Ammon's horn (tissue), 1 donor: ENCODE measurements around the gene PARP15.

Source experiments
- DNase-seq: peaks from one replicate; pipeline ENCODE4 v3.0.0-alpha.2; 2016; ENCODE audit warnings: low spot score

PARP15 gene

GRCh38 chr3:122572940-122573412, 4.5 kb upstream of the PARP15 start:
- no peak for DNase-seq

DNA sequence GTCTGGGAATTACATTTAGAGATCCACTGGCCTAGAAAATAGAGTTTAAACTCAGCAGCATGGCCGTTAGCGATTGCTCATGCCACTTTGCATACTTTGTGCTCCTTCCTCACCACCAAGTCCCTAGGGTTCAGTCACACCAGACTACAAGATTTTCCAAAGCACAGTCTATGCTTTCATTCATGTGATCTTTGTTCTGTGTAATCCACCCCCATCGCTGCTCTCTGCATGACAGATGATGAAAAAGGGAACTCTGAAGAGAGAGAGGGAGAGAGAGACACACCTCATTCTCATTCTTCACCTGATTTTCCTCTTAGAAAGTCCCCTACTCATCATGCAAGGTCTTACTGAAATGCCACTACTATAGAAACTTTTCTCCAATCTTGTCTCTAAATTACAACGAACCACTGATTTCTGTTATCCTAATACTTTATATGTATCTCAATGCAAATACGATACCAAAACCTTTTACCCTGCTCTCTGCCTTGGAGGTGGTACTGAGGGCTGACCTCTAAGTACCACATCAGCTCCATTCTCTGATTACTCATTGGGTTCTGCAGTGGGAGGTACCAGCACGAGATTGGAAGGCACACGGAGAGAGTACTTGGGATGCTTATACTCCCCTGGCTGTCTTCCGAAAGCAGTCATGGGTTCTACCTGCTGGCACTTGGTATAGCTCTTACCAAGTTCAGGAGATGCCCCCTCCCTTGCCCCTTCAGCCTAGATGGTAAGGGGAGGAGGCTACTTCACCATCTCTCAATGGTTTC, 1.1 kb upstream of the PARP15 start:
- DNase-seq: no peak

GRCh38 chr3:122578069-122578740, 755 bp downstream of the PARP15 start:
- no peak for DNase-seq

DNA sequence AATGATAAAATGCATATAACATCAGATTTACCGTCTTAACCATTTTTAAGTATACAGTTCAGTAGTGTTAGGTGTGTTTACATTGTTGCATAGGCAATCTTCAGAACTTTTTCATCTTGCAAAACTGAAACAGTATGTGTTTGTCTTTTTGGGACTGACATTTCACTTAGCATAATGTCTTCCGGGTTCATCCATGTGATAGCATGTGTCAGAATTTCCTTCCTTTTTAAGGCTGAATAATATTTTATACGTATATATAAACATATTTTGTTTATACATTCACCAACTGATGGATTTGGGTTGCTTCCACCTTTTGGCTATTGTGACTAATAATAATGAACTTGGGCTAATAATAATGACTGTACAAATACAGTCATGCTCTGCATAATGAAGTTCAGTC, 3.0 kb downstream of the PARP15 start:
- DNase-seq: no peak

DNA sequence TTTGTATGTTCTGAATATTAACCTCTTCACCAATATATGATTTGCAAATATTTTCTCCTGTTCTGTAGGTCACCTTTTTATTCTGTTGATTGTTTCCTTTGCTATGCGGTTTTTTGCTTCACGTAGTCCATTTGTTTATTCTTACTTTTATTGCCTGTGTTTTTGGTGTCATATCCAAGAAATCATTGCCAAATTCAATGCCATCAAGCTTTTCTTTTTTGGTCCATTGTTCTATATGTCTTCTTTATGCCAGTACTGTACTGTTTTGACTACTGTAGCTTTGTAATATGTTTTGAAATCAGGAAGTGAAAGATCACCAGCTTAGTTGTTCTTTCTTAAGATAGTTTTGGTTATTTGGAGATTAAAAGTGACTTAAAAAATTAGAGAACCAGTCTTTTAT, 4.2 kb downstream of the PARP15 start:
- no peak for DNase-seq

- DNase-seq: no peak
Observed at GRCh38 chr3:122582390-122582789, 4.9 kb downstream of the PARP15 start.

DNA sequence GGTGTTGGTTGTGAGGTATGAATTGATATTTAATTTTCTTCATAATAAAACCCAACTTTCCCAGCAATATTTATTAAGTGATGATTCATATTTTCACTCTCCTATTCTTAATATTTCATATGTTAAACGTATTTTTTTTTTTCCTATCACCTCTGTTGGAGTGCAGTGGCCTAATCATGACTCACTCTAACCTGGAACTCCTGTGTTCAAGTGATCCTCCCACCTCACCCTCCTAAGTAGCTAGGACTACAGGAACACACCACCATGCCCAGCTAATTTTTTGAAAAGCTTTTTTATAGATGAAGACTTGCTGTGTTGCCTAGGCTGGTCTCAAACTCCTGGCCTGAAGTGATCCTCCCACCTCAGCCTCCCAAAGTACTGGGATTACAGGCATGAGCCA, 8.6 kb downstream of the PARP15 start:
- DNase-seq: no peak

DNA sequence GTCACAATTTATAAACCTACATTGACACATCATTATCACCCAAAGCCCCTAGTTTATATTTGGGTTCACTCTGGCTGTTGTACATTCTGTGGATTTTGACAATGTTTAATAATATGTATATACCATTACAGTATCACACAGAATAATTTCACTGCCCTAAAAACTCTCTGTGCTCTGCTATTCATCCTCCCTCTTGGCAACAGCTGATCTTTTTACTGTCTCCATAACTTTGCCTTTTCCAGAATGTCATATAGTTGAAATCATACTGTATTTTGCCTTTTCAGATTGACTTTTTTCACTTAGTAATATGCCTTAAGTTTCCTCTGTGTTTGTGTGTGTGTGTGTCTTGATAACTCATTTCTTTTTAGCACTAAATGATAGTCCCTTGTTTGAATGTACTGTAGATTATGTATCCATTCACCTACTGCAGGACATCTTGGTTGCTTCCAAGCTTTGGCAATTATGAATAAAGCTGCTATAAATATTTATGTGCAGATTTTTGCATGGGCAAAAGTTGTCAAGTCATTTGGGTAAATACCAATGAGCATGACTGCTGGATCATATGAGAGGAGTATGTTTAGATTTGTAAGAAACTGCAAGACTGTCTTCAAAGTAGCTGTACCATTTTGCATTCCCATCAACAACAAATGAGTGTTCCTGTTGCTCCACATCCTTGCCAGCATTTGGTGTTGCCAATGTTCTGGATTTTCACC, 9.5 kb downstream of the PARP15 start:
- DNase-seq: no peak

- no peak for DNase-seq
Observed at GRCh38 chr3:122587572-122587971, 10.1 kb downstream of the PARP15 start.

DNA sequence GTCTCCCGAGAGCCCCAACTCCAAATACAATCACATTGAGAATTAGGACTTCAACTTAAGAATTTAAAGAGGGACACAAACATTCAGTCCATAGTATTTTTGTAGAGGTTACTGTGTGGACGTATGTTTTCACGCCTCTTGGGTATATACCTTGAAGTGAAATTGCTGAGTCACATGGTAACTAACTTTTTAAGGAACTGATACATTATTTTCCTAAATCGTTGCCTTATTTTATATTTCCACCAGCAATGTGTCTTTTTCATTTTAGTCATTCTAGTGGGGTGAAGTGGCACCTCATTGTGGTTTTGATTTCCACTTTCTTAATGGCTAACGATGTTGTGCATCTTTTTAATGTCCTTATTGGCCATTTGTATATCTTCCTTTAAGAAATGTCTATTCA, 11.8 kb downstream of the PARP15 start:
- no peak for DNase-seq

DNA sequence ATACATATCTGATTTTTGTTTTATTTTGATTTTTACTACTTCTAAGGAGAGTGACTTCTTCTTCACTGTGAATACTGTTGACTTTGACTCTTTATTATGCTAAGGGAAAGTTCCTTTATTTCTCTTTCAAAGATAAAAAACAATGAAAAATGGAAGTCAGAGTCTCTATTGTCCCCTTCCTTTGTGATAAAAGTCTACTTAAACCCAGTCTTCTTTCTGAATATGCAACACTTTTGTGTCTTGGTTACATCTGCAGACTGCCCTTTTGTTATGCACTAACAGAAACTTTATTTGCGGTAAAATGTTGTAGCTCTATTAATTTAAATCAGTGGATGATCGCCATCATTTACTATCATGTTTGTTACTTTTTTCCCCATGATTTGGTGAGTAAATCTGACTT, 13.2 kb downstream of the PARP15 start:
- DNase-seq: no peak

DNA sequence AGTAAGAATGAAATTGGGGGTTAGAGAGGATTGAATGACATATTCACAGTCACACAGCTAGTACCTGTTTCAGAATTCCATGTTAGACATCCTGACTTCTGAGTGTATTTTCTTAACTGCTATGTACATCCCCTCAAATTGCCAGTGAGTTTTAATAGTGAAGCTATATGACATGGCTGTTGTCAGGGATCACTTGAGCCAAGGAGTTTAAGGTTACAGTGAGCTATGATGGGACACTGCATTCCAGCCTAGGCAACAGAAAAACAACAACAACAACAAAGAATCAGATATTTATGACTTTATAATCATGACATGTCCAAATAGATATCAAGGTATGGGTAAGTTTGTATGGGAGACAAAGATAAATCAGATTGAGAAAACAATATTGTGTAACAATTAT, 16.6 kb downstream of the PARP15 start:
- DNase-seq: no peak

- no peak for DNase-seq
Observed at GRCh38 chr3:122598151-122598550, 20.7 kb downstream of the PARP15 start.

DNA sequence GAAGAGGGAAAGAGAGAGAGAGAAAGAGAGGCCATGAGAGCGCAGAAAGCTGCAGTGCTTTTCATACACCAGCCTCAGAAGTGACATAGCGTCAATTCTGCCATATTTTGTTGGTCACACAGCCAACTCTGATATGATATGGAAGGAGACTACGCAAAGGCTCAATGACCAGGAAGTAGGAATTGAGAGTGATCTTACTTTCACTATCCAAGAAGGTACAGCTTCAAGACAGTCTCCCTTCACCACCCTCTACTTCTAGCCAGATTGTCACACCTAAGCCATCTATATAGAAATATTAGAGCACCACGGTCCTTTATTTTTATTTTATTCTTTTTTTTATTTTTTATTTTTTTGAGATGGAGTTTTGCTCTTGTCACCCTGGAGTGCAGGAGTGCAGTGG, 21.1 kb downstream of the PARP15 start:
- DNase-seq: no peak

DNA sequence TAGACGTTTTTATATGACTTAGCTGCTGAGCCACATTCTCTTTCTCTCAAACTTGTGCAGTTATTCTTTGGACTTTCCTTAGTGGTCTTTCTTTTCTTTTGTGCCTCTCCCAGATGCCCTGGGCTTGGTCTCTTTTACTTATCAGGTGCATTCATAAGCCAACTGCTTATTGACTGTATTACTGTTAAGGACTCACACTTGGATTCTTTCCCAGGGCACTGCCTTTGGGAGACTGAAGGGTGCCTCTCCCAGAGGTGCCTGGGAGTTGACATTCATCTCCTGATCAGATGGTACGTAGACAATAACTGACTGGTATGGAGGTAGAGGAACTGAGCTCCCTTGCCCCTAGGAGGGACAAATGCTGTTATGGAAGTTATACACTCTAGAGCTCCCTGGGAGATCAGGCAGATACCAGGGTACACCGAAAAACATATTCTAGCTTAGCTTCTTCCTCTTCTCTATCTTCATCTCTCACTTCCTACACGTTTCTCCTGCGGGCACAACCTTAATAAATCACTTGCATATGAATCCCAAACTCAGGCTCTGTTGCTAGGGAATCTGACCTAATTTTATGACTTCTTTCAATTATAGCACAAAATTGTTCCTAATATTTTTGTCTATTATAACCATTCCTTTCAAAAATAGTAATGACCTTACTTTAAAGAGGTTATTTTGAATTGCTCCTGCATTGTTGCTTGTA, 24.7 kb downstream of the PARP15 start:
- DNase-seq: no peak

DNA sequence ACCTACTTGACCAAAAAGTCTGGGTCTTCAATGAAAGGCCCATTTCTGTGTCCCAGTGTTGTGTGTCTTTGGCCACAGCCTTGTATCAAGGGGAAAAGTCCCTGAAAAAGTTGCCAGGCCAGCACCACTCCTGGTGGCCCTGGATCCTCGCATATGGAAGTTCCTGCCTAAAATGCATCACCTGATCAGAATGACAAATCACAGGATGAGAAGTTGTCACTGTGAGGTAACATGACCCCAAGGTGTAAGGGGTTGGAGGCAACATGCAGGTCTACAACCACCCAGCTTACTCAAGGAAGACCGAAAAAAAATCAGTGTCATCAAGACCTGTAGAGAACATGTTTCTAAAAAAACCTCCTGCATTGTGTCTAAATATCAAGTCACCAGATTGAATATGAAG, 25.6 kb downstream of the PARP15 start:
- no peak for DNase-seq

DNA sequence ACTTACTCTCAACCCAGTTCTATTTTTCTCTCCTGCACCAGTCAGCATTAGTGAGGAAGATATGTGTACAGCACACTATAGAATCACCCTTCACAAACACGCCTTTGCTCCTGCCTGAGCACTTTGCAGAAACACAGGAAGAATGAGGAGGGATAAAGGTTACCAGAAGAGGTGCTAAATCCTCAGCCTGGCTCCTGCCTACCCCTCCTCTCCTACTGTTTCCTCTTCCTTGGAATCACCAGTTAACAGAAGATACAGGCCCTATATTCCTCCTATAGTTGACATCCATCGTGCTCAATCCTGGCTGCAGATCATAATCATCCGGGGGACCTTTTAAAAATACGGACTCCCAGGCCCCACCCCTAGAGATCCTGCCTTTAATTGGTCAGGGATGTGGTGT, 28.9 kb downstream of the PARP15 start:
- no peak for DNase-seq

DNA sequence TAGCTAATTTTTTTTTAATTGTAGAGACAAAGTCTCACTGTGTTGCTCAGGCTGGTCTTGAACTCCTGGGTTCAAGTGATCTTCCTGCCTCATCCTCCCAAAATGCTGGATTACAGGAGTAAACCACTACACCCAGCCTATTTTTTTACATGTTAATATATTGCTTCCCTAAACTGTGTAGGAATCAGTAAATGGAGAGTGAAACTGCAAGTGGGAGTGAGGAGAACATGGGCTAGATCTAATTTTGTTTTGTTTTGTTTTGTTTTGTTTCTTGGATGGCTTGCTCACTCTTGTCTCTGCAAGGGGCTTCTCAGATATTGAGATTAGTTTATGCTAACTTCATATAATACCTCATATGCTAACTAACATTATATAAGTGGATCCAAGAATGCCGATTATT, 31.5 kb downstream of the PARP15 start:
- no peak for DNase-seq

- no peak for DNase-seq
Observed at GRCh38 chr3:122609798-122610559, 32.5 kb downstream of the PARP15 start.

- no peak for DNase-seq
Observed at GRCh38 chr3:122612696-122613095, 35.2 kb downstream of the PARP15 start.

GRCh38 chr3:122615303-122615702, 37.9 kb downstream of the PARP15 start:
- DNase-seq: no peak

GRCh38 chr3:122618614-122619013, 41.2 kb downstream of the PARP15 start:
- DNase-seq: no peak
